GM23248 (cell line): Measurements from ENCODE around the gene NALCN. TPM values are rescaled to one million over a fixed set of nuclear protein-coding genes. Genes with fewer than 3 reads are reported as not detected.

Experiments used
- DNase-seq: peaks from one replicate; pipeline ENCODE4 v3.0.0-alpha.2; 2015
- H2AFZ ChIP-seq: fragments of 200-600 bp; sonication (generic); 2 replicates; pipeline ENCODE4 v1.6.1; 2016; ENCODE audit warnings: antibody characterized with exemption
- H3F3A ChIP-seq: fragments of 200-600 bp; sonication (generic); 2 replicates; pipeline ENCODE4 v1.6.1; 2016; ENCODE audit warnings: mild to moderate bottlenecking, antibody characterized with exemption, mixed run types; ENCODE audit not compliant: insufficient read depth
- H3K27ac ChIP-seq: fragments of 200-600 bp; sonication (generic); 2 replicates; pipeline ENCODE4 v1.5.1; 2016; ENCODE audit warnings: mild to moderate bottlenecking
- H3K27me3 ChIP-seq: fragments of 200-600 bp; sonication (generic); replicated peaks from 2 replicates; pipeline ENCODE4 v1.6.1; 2016; ENCODE audit warnings: mild to moderate bottlenecking; ENCODE audit not compliant: insufficient read depth
- H3K36me3 ChIP-seq: fragments of 200-600 bp; sonication (generic); 2 replicates; pipeline ENCODE4 v1.6.1; 2016; ENCODE audit warnings: low read depth, mild to moderate bottlenecking
- H3K4me1 ChIP-seq: fragments of 200-600 bp; sonication (generic); 2 replicates; pipeline ENCODE4 v1.6.1; 2016; ENCODE audit warnings: mild to moderate bottlenecking; ENCODE audit not compliant: insufficient read depth
- H3K4me2 ChIP-seq: fragments of 200-600 bp; sonication (generic); one replicate; pipeline ENCODE4 v1.6.1; 2016; ENCODE audit warnings: mild to moderate bottlenecking; ENCODE audit not compliant: unreplicated experiment
- H3K4me3 ChIP-seq: fragments of 200-600 bp; sonication (generic); 2 replicates; pipeline ENCODE4 v1.5.1; 2016; ENCODE audit warnings: mild to moderate bottlenecking
- H3K79me2 ChIP-seq: fragments of 200-600 bp; sonication (generic); 2 replicates; pipeline ENCODE4 v1.6.1; 2016; ENCODE audit warnings: mild to moderate bottlenecking; ENCODE audit not compliant: insufficient read depth
- H3K9ac ChIP-seq: fragments of 200-600 bp; sonication (generic); 2 replicates; pipeline ENCODE4 v1.6.1; 2016; ENCODE audit warnings: mild to moderate bottlenecking
- H3K9me2 ChIP-seq: fragments of 200-600 bp; sonication (generic); 2 replicates; pipeline ENCODE4 v1.6.1; 2016; ENCODE audit warnings: mixed run types, mild to moderate bottlenecking, moderate library complexity; ENCODE audit not compliant: insufficient read depth
- H3K9me3 ChIP-seq: fragments of 200-600 bp; sonication (generic); one replicate; pipeline ENCODE4 v1.6.1; 2017; ENCODE audit warnings: low read depth
- H4K20me1 ChIP-seq: fragments of 200-600 bp; sonication (generic); 2 replicates; pipeline ENCODE4 v1.6.0; 2016; ENCODE audit not compliant: insufficient read depth
- EZH2 ChIP-seq: fragments of 200-600 bp; sonication (generic); IDR thresholded peaks from 2 replicates; pipeline ENCODE4 v1.6.1; 2018; ENCODE audit warnings: antibody characterized with exemption, mild to moderate bottlenecking; ENCODE audit not compliant: insufficient read depth, poor library complexity, severe bottlenecking
- EZH2phosphoT487 ChIP-seq: fragments of 200-600 bp; sonication (generic); IDR thresholded peaks from 2 replicates; pipeline ENCODE4 v1.6.1; 2018; ENCODE audit warnings: antibody characterized with exemption, moderate library complexity, mild to moderate bottlenecking, low read depth; ENCODE audit not compliant: insufficient read depth
- WGBS, 2 experiments: methylation state at CpG; one replicate each; pipeline ENCODE4 v1.1.6; 2015 to 2017; ENCODE audit warnings: low lambda C conversion rate in 2 of 2, low coverage in 1 of 2; ENCODE audit errors: missing lambda C conversion rate in 2 of 2; 5-methylcytosine and 5-hydroxymethylcytosine counted together
- in situ Hi-C: fragments of 300-500 bp; cut with MboI; formaldehyde crosslinking; loops from 2 replicates; pipeline ENCODE4 v1.15.0; 2020
- polyA plus RNA-seq: library from polyadenylated mRNA; unstranded; fragments of >200 nt; fragmentation: Nextera tagmentation; extraction: Ambion mirVana; gene quantifications from 2 replicates; pipeline ENCODE4 v1.2.1, GENCODE V29; 2016
- total RNA-seq: library from RNA; depleted of rRNA; stranded (reverse); fragments of >200 nt; shearing (Covaris generic); gene quantifications from 2 replicates; pipeline ENCODE4 v1.2.3, GENCODE V29; 2014

Gene NALCN
- total and polyA plus RNA-seq, 2 experiments from 2014 or later, result 3.1 to 3.6 TPM

GRCh38 chr13:101383595-101383994, 32.7 kb downstream of the NALCN start:
- Histone ChIP-seq H3K27ac (no peak overlapping the region), H3K4me1 (peaks cover 22% of the 10 kb centered on the region), H3K4me3 (no peak overlapping the region), H3K9me3 (no peaks in the 10 kb centered on the region), H3K36me3 (no peaks in the 10 kb centered on the region), H2AFZ (no peak overlapping the region), H3K4me2 (no peak overlapping the region), H3F3A (no peaks in the 10 kb centered on the region), H4K20me1 (no peaks in the 10 kb centered on the region), H3K27me3 (no peaks in the 10 kb centered on the region), H3K79me2 (no peaks in the 10 kb centered on the region), H3K9ac (no peak overlapping the region), H3K9me2 (no peaks in the 10 kb centered on the region)
- in situ Hi-C loops, result no loop called here
- TF ChIP-seq EZH2phosphoT487 (no peak), EZH2 (no peak)
- 55 to 60% methylated on average over 2 of the region's 2 CpGs for WGBS, 2 experiments
- no peak for DNase-seq

- Histone ChIP-seq H4K20me1 (no peaks in the 10 kb centered on the region), H2AFZ (0 out of 2 replicates have a peak overlapping the region, but pooled peaks have one; percentile 6), H3K4me1 (peaks cover 22% of the 10 kb centered on the region), H3K27me3 (no peaks in the 10 kb centered on the region), H3K4me3 (no peak overlapping the region), H3K9me2 (no peaks in the 10 kb centered on the region), H3K27ac (no peak overlapping the region), H3K9me3 (no peaks in the 10 kb centered on the region), H3K9ac (no peak overlapping the region), H3K4me2 (no peak overlapping the region), H3K36me3 (no peaks in the 10 kb centered on the region), H3K79me2 (no peaks in the 10 kb centered on the region), H3F3A (no peaks in the 10 kb centered on the region)
- no peak for DNase-seq
- in situ Hi-C loops, result no loop called here
- TF ChIP-seq EZH2phosphoT487 (no peak), EZH2 (no peak)
- WGBS, 2 experiments, result 66 to 69% methylated on average over 2 of the region's 2 CpGs
These were observed 33.6 kb downstream of the NALCN start for GRCh38 chr13:101382701-101383100.

- Histone ChIP-seq H4K20me1 (no peaks in the 10 kb centered on the region), H3K36me3 (no peaks in the 10 kb centered on the region), H2AFZ (peak overlapping the region; percentile 53), H3F3A (no peaks in the 10 kb centered on the region), H3K9me3 (no peaks in the 10 kb centered on the region), H3K9ac (no peak overlapping the region), H3K4me3 (0 out of 2 replicates have a peak overlapping the region, but pooled peaks have one; percentile 31), H3K4me2 (peak overlapping the region; percentile 67), H3K27me3 (no peaks in the 10 kb centered on the region), H3K4me1 (peaks cover 22% of the 10 kb centered on the region), H3K9me2 (no peaks in the 10 kb centered on the region), H3K79me2 (no peaks in the 10 kb centered on the region), H3K27ac (peak overlapping the region; percentile 7; the same call in 1 of the 2 replicates)
- no peak for TF ChIP-seq EZH2phosphoT487
- TF ChIP-seq EZH2, result no peak
- in situ Hi-C loops, result no loop called here
- DNase-seq, result no peak
- WGBS, 2 experiments, result 5 to 6% methylated on average over 2 of the region's 2 CpGs
These were observed 34.2 kb downstream of the NALCN start for GRCh38 chr13:101382086-101382485.

- in situ Hi-C loops, result no loop called here
These were observed 55.8 kb downstream of the NALCN start for GRCh38 chr13:101360525-101360924.

GRCh38 chr13:101354895-101355294, 61.4 kb downstream of the NALCN start:
- no peak for DNase-seq
- Histone ChIP-seq H2AFZ (no peak overlapping the region), H3K79me2 (no peaks in the 10 kb centered on the region), H3K4me3 (no peak overlapping the region), H3K4me1 (no peaks in the 10 kb centered on the region), H3F3A (no peaks in the 10 kb centered on the region), H4K20me1 (no peaks in the 10 kb centered on the region), H3K9me2 (no peaks in the 10 kb centered on the region), H3K4me2 (no peak overlapping the region), H3K27me3 (no peaks in the 10 kb centered on the region), H3K9me3 (no peaks in the 10 kb centered on the region), H3K9ac (no peak overlapping the region), H3K36me3 (no peaks in the 10 kb centered on the region), H3K27ac (no peak overlapping the region)
- TF ChIP-seq EZH2 (no peak), EZH2phosphoT487 (no peak)
- in situ Hi-C loops, result no loop called here
- WGBS, 2 experiments, result 92 to 95% methylated on average over 5 of the region's 5 CpGs

More at GRCh38 chr13:101360525-101360924, 55.8 kb downstream of the NALCN start:
- TF ChIP-seq EZH2 (no peak), EZH2phosphoT487 (no peak)
- H3K4me3 ChIP-seq, result no peak overlapping the region
- H3K79me2 ChIP-seq, result no peaks in the 10 kb centered on the region
- no peak overlapping the region for H3K27ac ChIP-seq
- H3K4me1 ChIP-seq, result no peaks in the 10 kb centered on the region
- no peaks in the 10 kb centered on the region for H3K9me2 ChIP-seq
- H3K9me3 ChIP-seq, result no peaks in the 10 kb centered on the region
- no peaks in the 10 kb centered on the region for H3K36me3 ChIP-seq
- H4K20me1 ChIP-seq, result no peaks in the 10 kb centered on the region
- H3K4me2 ChIP-seq, result no peak overlapping the region
- WGBS, 2 experiments, result 68 to 80% methylated on average over 3 of the region's 3 CpGs
- H3K9ac ChIP-seq, result no peak overlapping the region
- H3K27me3 ChIP-seq, result no peaks in the 10 kb centered on the region
- no peak for DNase-seq
- no peak overlapping the region for H2AFZ ChIP-seq
- no peaks in the 10 kb centered on the region for H3F3A ChIP-seq
